ENCODE results near the gene TMPRSS11E. TPM values are rescaled to one million over a fixed set of nuclear protein-coding genes. Genes with fewer than 3 reads are reported as not detected.

TMPRSS11E gene
- 0.08 to 0.27 TPM in 2 of 5 replicates, not detected in the others for total RNA-seq (2022; extraction: Qiagen RNA extraction)

DNA sequence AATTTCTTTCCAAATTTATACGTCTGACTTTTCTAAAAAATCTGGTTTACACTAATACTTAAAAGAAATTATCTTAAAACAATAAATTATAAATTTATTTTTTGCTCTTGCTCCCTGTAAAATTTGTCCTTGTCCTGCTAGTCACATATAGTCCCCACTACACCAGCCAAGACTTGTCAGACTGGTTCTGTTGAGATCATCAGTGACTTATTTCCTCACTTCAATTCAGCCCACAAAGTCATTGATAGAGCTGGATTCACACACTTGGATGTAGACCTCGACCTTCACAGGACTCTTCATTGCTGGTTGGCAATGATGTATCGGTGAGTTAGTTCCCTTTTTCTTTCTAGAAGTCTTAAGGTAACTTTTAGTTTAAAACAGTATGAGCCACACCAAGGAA lies at the start of gene TMPRSS11E:
TSS of gene TMPRSS11E (plus strand) at position 263 of the 400 bp plus-strand sequence. CDS start at position 313, 50 bp downstream.

Other genes starting within 250 kb of the TMPRSS11E start
- not detected in 5 replicates for gene TMPRSS11B, start 201.8 kb upstream of the TMPRSS11E start, total RNA-seq (2022; extraction: Qiagen RNA extraction)
- 30.6 to 39.3 TPM (median 32.7 TPM) in 5 replicates for gene YTHDC1, start 97.4 kb upstream of the TMPRSS11E start, total RNA-seq (2022; extraction: Qiagen RNA extraction)
- gene UGT2B17, start 128.9 kb downstream of the TMPRSS11E start, total RNA-seq (2022; extraction: Qiagen RNA extraction) = not detected in 5 replicates
- gene UGT2B15, start 223.2 kb downstream of the TMPRSS11E start, total RNA-seq (2022; extraction: Qiagen RNA extraction) = 0.03 to 0.07 TPM (median 0.03 TPM) in 3 of 5 replicates, not detected in the others